COLO829 (cell line): Measurements from ENCODE around the gene BCDIN3D.

Experiments used
- DNase-seq: peaks from one replicate; pipeline ENCODE4 v3.0.0; 2012; ENCODE audit warnings: low spot score

BCDIN3D gene

GRCh38 chr12:49796606-49797448, 46.1 kb downstream of the BCDIN3D start:
- no peak for DNase-seq

- DNase-seq: no peak
These were observed 46.8 kb downstream of the BCDIN3D start for GRCh38 chr12:49796155-49796554.

GRCh38 chr12:49795654-49796105, 47.2 kb downstream of the BCDIN3D start:
- no peak for DNase-seq

GRCh38 chr12:49794811-49795653, 47.9 kb downstream of the BCDIN3D start:
- no peak for DNase-seq

- DNase-seq: no peak
These were observed 48.9 kb downstream of the BCDIN3D start for GRCh38 chr12:49794021-49794420.

GRCh38 chr12:49793620-49794019, 49.3 kb downstream of the BCDIN3D start:
- DNase-seq: no peak

- no peak for DNase-seq
These were observed 49.8 kb downstream of the BCDIN3D start for GRCh38 chr12:49792976-49793580.

GRCh38 chr12:49792181-49792970, 50.5 kb downstream of the BCDIN3D start:
- DNase-seq: no peak

- no peak for DNase-seq
These were observed 51.2 kb downstream of the BCDIN3D start for GRCh38 chr12:49791700-49792099.

- DNase-seq: no peak
These were observed 52.0 kb downstream of the BCDIN3D start for GRCh38 chr12:49790741-49791555.

GRCh38 chr12:49789992-49790391, 52.9 kb downstream of the BCDIN3D start:
- DNase-seq: no peak

GRCh38 chr12:49787672-49788071, 55.2 kb downstream of the BCDIN3D start:
- no peak for DNase-seq
